H1 (cell line): ENCODE measurements around the gene ARHGEF3. TPM values are rescaled to one million over a fixed set of nuclear protein-coding genes. Genes with fewer than 3 reads are reported as not detected.

Experiments used
- CTCF ChIA-PET: fragments of 300-600 bp; sonication (Branson Sonifier 250); formaldehyde crosslinking; loops from one replicate; lab custom pipeline; 2021; ENCODE audit not compliant: partially characterized antibody; lab: Charles Lee
- POLR2A ChIA-PET: fragments of 300-600 bp; sonication (Branson Sonifier 250); formaldehyde crosslinking; loops from one replicate; lab custom pipeline; 2021; ENCODE audit warnings: inconsistent platforms; ENCODE audit not compliant: partially characterized antibody; lab: Charles Lee
- DNase-seq, 2 experiments: peaks; one replicate each; pipeline versions ENCODE4 v3.0.0 to v3.0.0-alpha.2; 2010 to 2022; ENCODE audit warnings: low spot score in 2 of 2, low read depth in 1 of 2, mixed read lengths in 1 of 2
- FAIRE-seq: peaks from 2 replicates; lab custom pipeline; 2011; peaks lifted over from hg19 to GRCh38; lab: Jason Lieb, UNC
- H2AFZ ChIP-seq: 2 replicates; pipeline ENCODE4 v1.8.1; 2012; ENCODE audit warnings: low read length, inconsistent platforms
- H2AK5ac ChIP-seq: 2 replicates; pipeline ENCODE4 v1.6.1; 2013; ENCODE audit warnings: low read depth, low read length
- H2BK120ac ChIP-seq: replicated peaks from 2 replicates; pipeline ENCODE3; 2013; ENCODE audit warnings: low read depth, low read length, inconsistent platforms
- H2BK12ac ChIP-seq: 2 replicates; pipeline ENCODE4 v1.6.1; 2013; ENCODE audit warnings: low read depth, low read length
- H2BK15ac ChIP-seq: 2 replicates; pipeline ENCODE4 v1.6.1; 2013; ENCODE audit warnings: low read length
- H2BK20ac ChIP-seq: 2 replicates; pipeline ENCODE4 v1.6.1; 2013; ENCODE audit warnings: low read length
- H2BK5ac ChIP-seq: 2 replicates; pipeline ENCODE4 v1.6.1; 2013; ENCODE audit warnings: low read depth, low read length
- H3K14ac ChIP-seq: 2 replicates; pipeline ENCODE4 v1.6.1; 2013; ENCODE audit warnings: inconsistent platforms; ENCODE audit not compliant: insufficient read length
- H3K18ac ChIP-seq: 2 replicates; pipeline ENCODE4 v1.6.1; 2013; ENCODE audit warnings: low read length; ENCODE audit errors: extremely low read depth
- H3K23ac ChIP-seq: 2 replicates; pipeline ENCODE4 v1.6.1; 2013; ENCODE audit warnings: inconsistent platforms; ENCODE audit not compliant: insufficient read length
- H3K23me2 ChIP-seq: 2 replicates; pipeline ENCODE4 v1.6.1; 2013; ENCODE audit warnings: low read depth, low read length
- H3K27ac ChIP-seq: 2 replicates; pipeline ENCODE4 v1.6.1; 2011; ENCODE audit warnings: low read depth, low read length, inconsistent platforms
- H3K27me3 ChIP-seq, 4 experiments: replicated peaks in 1 of 4; 1 replicate in 1 of 4; 2 replicates in 3 of 4; pipeline versions ENCODE4 v1.6.1 to v1.8.1; 2011 to 2013; ENCODE audit warnings: low read length in 3 of 4, mild to moderate bottlenecking in 3 of 4, inconsistent platforms in 2 of 4, mixed read lengths in 2 of 4, moderate library complexity in 1 of 4; ENCODE audit not compliant: control insufficient read depth in 3 of 4, insufficient read depth in 3 of 4; ENCODE audit errors: extremely low read depth in 1 of 4
- H3K36me3 ChIP-seq, 4 experiments: 2 replicates each; pipeline versions ENCODE4 v1.6.1 to v1.8.1; 2011 to 2013; ENCODE audit warnings: mild to moderate bottlenecking in 4 of 4, low read length in 3 of 4, moderate library complexity in 2 of 4, control low read depth in 1 of 4, inconsistent platforms in 1 of 4; ENCODE audit not compliant: insufficient read depth in 4 of 4, control insufficient read depth in 2 of 4
- H3K4ac ChIP-seq: replicated peaks from 2 replicates; pipeline ENCODE3; 2013; ENCODE audit warnings: low read length, low read depth, mixed read lengths, inconsistent platforms; ENCODE audit not compliant: insufficient read length
- H3K4me1 ChIP-seq, 4 experiments: replicated peaks in 1 of 4; 1 replicate in 1 of 4; 2 replicates in 3 of 4; pipeline versions ENCODE4 v1.6.1 to v1.8.1; 2011 to 2013; ENCODE audit warnings: low read length in 3 of 4, inconsistent platforms in 2 of 4, mixed read lengths in 1 of 4; ENCODE audit not compliant: insufficient read depth in 4 of 4, control insufficient read depth in 3 of 4
- H3K4me2 ChIP-seq, 2 experiments: 2 replicates each; pipeline versions ENCODE4 v1.6.1 to v1.8.1; 2011 to 2013; ENCODE audit warnings: low read depth in 2 of 2, low read length in 2 of 2, control low read depth in 1 of 2, inconsistent platforms in 1 of 2, mild to moderate bottlenecking in 1 of 2; ENCODE audit not compliant: insufficient read depth in 1 of 2
- H3K4me3 ChIP-seq, 4 experiments: fragments of 200-600, 300-600 bp in 1 of 4; sonication (generic), shearing (Covaris generic), sonication (Bioruptor Twin) in 1 of 4; 2 replicates each; pipeline versions ENCODE4 v1.5.1 to v1.8.1; 2011 to 2016; ENCODE audit warnings: low read length in 4 of 4, low read depth in 3 of 4, control low read depth in 2 of 4, inconsistent platforms in 2 of 4, mild to moderate bottlenecking in 2 of 4, mixed read lengths in 1 of 4, moderate library complexity in 1 of 4; ENCODE audit not compliant: insufficient read depth in 2 of 4; ENCODE audit errors: extremely low read depth in 1 of 4
- H3K56ac ChIP-seq: replicated peaks from 2 replicates; pipeline ENCODE3; 2013; ENCODE audit warnings: low read depth, mild to moderate bottlenecking, mixed read lengths, low read length, inconsistent platforms; ENCODE audit not compliant: insufficient read length
- H3K79me1 ChIP-seq: 2 replicates; pipeline ENCODE4 v1.6.1; 2013; ENCODE audit warnings: low read depth, low read length, control low read depth
- H3K79me2 ChIP-seq, 2 experiments: 2 replicates each; pipeline versions ENCODE4 v1.6.1 to v1.8.1; 2012 to 2013; ENCODE audit warnings: low read length in 2 of 2, mild to moderate bottlenecking in 2 of 2, inconsistent platforms in 1 of 2; ENCODE audit not compliant: insufficient read depth in 2 of 2, control insufficient read depth in 1 of 2
- H3K9ac ChIP-seq, 4 experiments: replicated peaks in 1 of 4; 1 replicate in 1 of 4; 2 replicates in 3 of 4; pipeline versions ENCODE4 v1.6.1 to v1.8.1; 2011 to 2013; ENCODE audit warnings: low read depth in 3 of 4, low read length in 3 of 4, control low read depth in 2 of 4, mild to moderate bottlenecking in 2 of 4, moderate library complexity in 2 of 4, inconsistent platforms in 1 of 4; ENCODE audit errors: extremely low read depth in 1 of 4
- H3K9me3 ChIP-seq, 2 experiments: 2 replicates each; pipeline versions ENCODE4 v1.6.1 to v1.8.1; 2012 to 2013; ENCODE audit warnings: mild to moderate bottlenecking in 2 of 2, moderate library complexity in 2 of 2, control low read depth in 1 of 2, inconsistent platforms in 1 of 2, low read depth in 1 of 2, low read length in 1 of 2, mixed read lengths in 1 of 2; ENCODE audit not compliant: insufficient read depth in 2 of 2
- H4K20me1 ChIP-seq, 2 experiments: replicated peaks in 1 of 2; 2 replicates each; pipeline versions ENCODE3 to v1.8.1; 2011 to 2013; ENCODE audit warnings: inconsistent platforms in 2 of 2, low read length in 2 of 2, mild to moderate bottlenecking in 1 of 2; ENCODE audit not compliant: insufficient read depth in 2 of 2, control insufficient read depth in 1 of 2
- H4K5ac ChIP-seq: 2 replicates; pipeline ENCODE4 v1.6.1; 2013; ENCODE audit warnings: low read length, low read depth, mixed read lengths, inconsistent platforms; ENCODE audit not compliant: insufficient read length
- H4K8ac ChIP-seq: 2 replicates; pipeline ENCODE4 v1.8.0; 2013; ENCODE audit warnings: mild to moderate bottlenecking, moderate library complexity, low read length, inconsistent platforms; ENCODE audit not compliant: insufficient read depth; ENCODE audit errors: extremely low read depth
- H4K91ac ChIP-seq: replicated peaks from 2 replicates; pipeline ENCODE3; 2013; ENCODE audit warnings: low read length, mixed read lengths, inconsistent platforms; ENCODE audit not compliant: insufficient read length
- CHD1 ChIP-seq: IDR thresholded peaks from 2 replicates; pipeline ENCODE4 v1.6.1; 2012; ENCODE audit warnings: low read depth, low read length, improper control_type of control experiment
- CHD2 ChIP-seq: IDR thresholded peaks from 2 replicates; pipeline ENCODE4 v1.6.1; 2012; ENCODE audit warnings: low read length, improper control_type of control experiment
- CTBP2 ChIP-seq: IDR thresholded peaks from 2 replicates; pipeline ENCODE4 v1.7.0; 2011; ENCODE audit warnings: borderline replicate concordance, mild to moderate bottlenecking, moderate library complexity, mixed read lengths, low read length; ENCODE audit not compliant: insufficient read depth, insufficient read length
- GTF2F1 ChIP-seq: IDR thresholded peaks from 2 replicates; pipeline ENCODE4 v1.6.1; 2012; ENCODE audit warnings: low read depth, low read length, improper control_type of control experiment, borderline replicate concordance
- KDM4A ChIP-seq: IDR thresholded peaks from one replicate; pipeline ENCODE4 v1.7.1; 2012; ENCODE audit warnings: low read depth, mild to moderate bottlenecking, moderate library complexity, low read length, inconsistent platforms; ENCODE audit not compliant: severe bottlenecking
- NANOG ChIP-seq: IDR thresholded peaks from 2 replicates; pipeline ENCODE4 v1.6.1; 2011; ENCODE audit warnings: low read length, low read depth, mild to moderate bottlenecking, inconsistent platforms; ENCODE audit not compliant: insufficient read depth, poor library complexity, severe bottlenecking
- PHF8 ChIP-seq: fragments of 200-600 bp; sonication (generic); conservative IDR thresholded peaks from 2 replicates; pipeline ENCODE4 v1.7.1; 2012; ENCODE audit warnings: low read depth, mild to moderate bottlenecking, inconsistent platforms, low read length, moderate library complexity
- RBBP5 ChIP-seq: IDR thresholded peaks from 2 replicates; pipeline ENCODE4 v1.7.1; 2012; ENCODE audit warnings: low read depth, mild to moderate bottlenecking, inconsistent platforms, low read length, moderate library complexity, borderline replicate concordance
- SP4 ChIP-seq: IDR thresholded peaks from 2 replicates; pipeline ENCODE4 v1.6.1; 2012; ENCODE audit warnings: low read length, inconsistent platforms
- SUZ12 ChIP-seq: fragments of 200-600 bp; sonication (generic); IDR thresholded peaks from 2 replicates; pipeline ENCODE4 v1.6.1; 2012; ENCODE audit warnings: mild to moderate bottlenecking, inconsistent platforms, low read length, moderate library complexity, mixed read lengths
- YY1 ChIP-seq: IDR thresholded peaks from 2 replicates; pipeline ENCODE4 v1.6.1; 2011; ENCODE audit warnings: low read depth, mild to moderate bottlenecking, low read length
- WGBS, 2 experiments: shearing (Covaris generic) in 1 of 2; methylation state at CpG; one replicate each; pipeline versions ENCODE4 v1.1.6 to v1.1.7; 2013 to 2015; ENCODE audit warnings: low lambda C conversion rate in 2 of 2, mixed read lengths in 2 of 2, inconsistent platforms in 1 of 2, low coverage in 1 of 2, missing lambda C conversion rate in 1 of 2; ENCODE audit not compliant: insufficient replicate concordance in 2 of 2, insufficient coverage in 1 of 2, insufficient read length in 1 of 2; ENCODE audit errors: extremely low coverage in 1 of 2, missing lambda C conversion rate in 1 of 2; 5-methylcytosine and 5-hydroxymethylcytosine counted together
- polyA plus RNA-seq, 7 experiments: library from polyadenylated mRNA; depleted of rRNA in 3 of 7; stranded (reverse) in 5 of 7; unstranded in 2 of 7; fragments of >200 nt in 5 of 7; fragments of 200-250 nt in 2 of 7; gene quantifications; 1 replicate in 5 of 7; 2 replicates in 1 of 7; 4 replicates in 1 of 7; pipeline versions ENCODE4 v1.2.1 to v1.2.3, GENCODE V29; 2011 to 2013; ENCODE audit warnings: missing spikeins in 2 of 7, mixed read lengths in 2 of 7
- total RNA-seq: library from RNA; stranded (reverse); fragmentation: NEBNext Ultra II Directional; extraction: Animal tissue kit (Norgen Biotek cat#: 25700); gene quantifications from 2 replicates; pipeline ENCODE4 v1.2.1, GENCODE V29; 2021
- TF ChIP-seq, protein P1 (sequence below): IDR thresholded peaks from 2 replicates; pipeline ENCODE4 v1.6.1; 2011; ENCODE audit warnings: low read length, improper control_type of control experiment

ARHGEF3 gene
- total and polyA plus RNA-seq, 2 of the 8 experiments (the other 6 are each of a cell fraction or from before 2014, with no cell fraction given): 2.8 to 6.0 TPM

DNA sequence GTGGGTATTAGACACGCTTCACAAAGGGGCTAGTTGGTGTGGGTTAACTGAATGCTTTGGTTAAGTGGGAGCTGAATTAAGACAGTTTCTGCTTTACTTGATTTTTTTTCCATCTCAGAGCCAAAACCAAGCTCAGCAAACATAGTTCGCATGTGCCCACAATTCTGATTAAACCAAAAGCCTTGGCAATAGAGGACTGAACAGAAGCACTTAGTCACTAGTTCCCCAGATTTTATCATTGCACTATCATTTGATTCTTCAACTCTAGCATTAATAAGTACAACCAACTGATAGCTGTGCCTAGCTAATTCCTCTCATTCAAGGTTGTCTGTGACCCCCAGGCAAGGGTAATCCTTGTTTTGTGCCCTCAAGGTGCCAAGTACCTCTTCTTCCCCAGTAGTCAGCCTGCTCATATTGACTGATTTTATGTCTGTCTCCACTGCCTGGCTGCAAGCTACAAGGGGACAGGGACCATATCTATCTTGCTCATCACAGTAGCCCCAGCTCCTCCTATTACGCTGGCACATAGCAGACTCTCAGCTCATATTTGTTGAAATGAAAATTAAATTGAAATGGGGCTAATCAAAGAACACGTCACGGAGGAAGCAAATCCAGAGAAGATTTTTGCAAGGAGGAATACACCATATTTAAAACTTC lies 9.9 kb upstream of the ARHGEF3 start:
- Histone ChIP-seq H4K8ac (no peak overlapping the region), H2BK120ac (no peak overlapping the region), H3K4me1 (no peaks in the 10 kb centered on the region), H3K36me3 (no peaks in the 10 kb centered on the region), H3K14ac (no peak overlapping the region), H3K79me1 (no peaks in the 10 kb centered on the region), H3K23ac (no peak overlapping the region), H2AK5ac (no peak overlapping the region), H2BK5ac (no peak overlapping the region), H3K9me3 (no peaks in the 10 kb centered on the region), H2BK20ac (no peak overlapping the region), H2BK15ac (no peak overlapping the region), H3K27ac (no peak overlapping the region), H4K5ac (no peak overlapping the region), H3K27me3 (no peaks in the 10 kb centered on the region), H4K91ac (no peak overlapping the region), H3K18ac (no peak overlapping the region), H2BK12ac (no peak overlapping the region), H2AFZ (no peak overlapping the region), H3K23me2 (no peaks in the 10 kb centered on the region), H4K20me1 (no peaks in the 10 kb centered on the region), H3K79me2 (no peaks in the 10 kb centered on the region), H3K56ac (no peak overlapping the region), H3K4me3 (no peak overlapping the region), H3K9ac (no peak overlapping the region), H3K4me2 (no peak overlapping the region), H3K4ac (no peak overlapping the region)
- CTCF ChIA-PET: interaction anchor here (0.8 to 9.0 kb wide), 5 partner anchors 8 to 83 kb away, joined by 3 to 92 read pairs (median 3); partner anchors contain the start of gene ARHGEF3
- POLR2A ChIA-PET: interaction anchor here (1.0 kb wide), 1 partner anchor 13 kb away, joined by 3 read pairs; no protein-coding TSS in a partner anchor
- no peak for DNase-seq
- WGBS, 2 experiments: 91% methylated on average over 5 of the region's 5 CpGs; no CpG with 5 or more reads in 1 of the 2 experiments
- no peak for FAIRE-seq
- TF ChIP-seq SUZ12 (no peak), CHD2 (no peak), PHF8 (no peak), RBBP5 (no peak), CHD1 (no peak), NANOG (no peak), GTF2F1 (no peak), CTBP2 (no peak), SP4 (no peak), YY1 (no peak), KDM4A (no peak)
- TF ChIP-seq, protein P1, sequence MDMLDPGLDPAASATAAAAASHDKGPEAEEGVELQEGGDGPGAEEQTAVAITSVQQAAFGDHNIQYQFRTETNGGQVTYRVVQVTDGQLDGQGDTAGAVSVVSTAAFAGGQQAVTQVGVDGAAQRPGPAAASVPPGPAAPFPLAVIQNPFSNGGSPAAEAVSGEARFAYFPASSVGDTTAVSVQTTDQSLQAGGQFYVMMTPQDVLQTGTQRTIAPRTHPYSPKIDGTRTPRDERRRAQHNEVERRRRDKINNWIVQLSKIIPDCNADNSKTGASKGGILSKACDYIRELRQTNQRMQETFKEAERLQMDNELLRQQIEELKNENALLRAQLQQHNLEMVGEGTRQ: no peak
